ENCODE data around the gene ZBTB9.

The ZBTB9 gene

GRCh38 chr6:33419580-33420490 lies 34.5 kb upstream of the ZBTB9 start, which contains the start of gene SYNGAP1:
Gene SYNGAP1, plus strand, starts transcription at chr6:33420065. Its CDS starts 200 bp downstream, at chr6:33420265.
- DNase-seq: peak; percentile 72

GRCh38 chr6:33420491-33421343 lies 33.7 kb upstream of the ZBTB9 start:
- DNase-seq: peak; percentile 31

DNA sequence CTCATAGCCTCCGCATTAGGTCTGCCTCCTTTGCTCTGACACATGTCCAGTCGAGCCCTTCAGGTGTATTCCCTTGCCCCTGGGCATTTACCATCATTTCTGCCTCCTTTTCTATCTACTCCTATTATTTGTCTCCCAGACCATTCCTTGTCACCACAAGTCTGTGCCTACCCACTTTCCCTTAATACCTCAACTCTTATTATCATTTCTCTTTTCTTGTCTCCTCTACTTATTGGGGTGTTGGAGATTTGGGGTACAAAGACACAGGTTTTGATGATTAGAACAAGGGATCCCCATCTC lies 33.1 kb upstream of the ZBTB9 start:
- no peak for DNase-seq

DNA sequence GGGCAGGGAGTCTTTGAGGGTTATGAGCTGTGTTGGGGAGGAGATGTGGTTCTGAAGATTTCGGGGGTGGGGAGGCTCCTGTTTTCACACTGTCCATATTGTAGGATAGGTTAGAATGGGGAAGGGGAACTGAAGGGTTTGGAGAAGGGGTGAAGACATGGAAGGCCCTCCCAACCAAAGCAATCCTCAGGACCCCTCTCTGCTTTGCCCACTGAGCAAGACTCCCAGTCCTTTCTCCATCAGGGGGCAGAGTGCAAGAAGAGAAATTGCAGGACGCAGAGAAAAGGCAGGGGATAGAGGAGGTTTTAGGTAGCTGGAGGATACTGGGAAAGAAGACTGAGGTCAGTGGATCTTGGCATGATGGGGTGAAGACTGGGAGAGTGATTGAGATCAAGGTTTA lies 30.6 kb upstream of the ZBTB9 start:
- DNase-seq: no peak

DNA sequence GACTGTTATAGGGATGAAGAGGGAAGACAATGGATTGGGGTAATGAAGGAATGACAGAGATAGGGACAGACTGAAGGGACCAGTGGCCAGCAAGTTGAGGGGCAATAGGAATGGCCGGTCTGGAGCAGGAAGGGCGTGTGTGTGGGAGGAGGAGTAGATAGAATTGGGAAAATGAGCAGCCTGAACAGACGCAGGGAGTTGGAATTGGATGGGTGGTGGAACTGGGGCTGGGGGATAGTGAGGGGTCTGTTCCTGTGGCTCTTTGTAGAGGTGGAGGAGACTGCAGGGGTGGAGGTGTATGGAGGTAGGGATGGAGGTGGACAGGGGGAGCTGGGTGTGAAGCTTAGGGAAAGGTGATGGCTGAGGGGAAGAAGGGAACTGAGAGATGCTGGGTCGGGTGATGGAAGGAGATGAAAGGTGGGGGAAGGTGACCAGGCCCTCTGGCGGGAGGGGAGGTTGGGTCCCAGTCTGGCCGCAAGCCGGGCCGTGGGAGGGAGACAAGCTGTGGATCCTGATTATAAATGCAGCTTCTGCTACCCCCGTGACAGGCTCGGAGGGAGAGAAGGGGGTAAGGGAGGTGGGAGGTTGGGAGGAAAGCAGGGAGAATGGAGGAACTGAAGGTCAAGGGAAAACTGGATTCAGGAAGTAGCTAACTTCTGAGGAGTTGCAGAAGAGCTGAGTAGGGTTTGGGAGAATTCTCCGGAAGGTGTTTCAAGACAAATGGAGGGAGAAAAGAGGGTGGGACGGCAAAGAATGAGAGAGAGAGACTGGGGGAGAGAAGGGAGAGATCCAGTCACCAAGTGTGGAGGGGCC lies 29.3 kb upstream of the ZBTB9 start:
- DNase-seq: no peak

GRCh38 chr6:33425668-33426577 lies 28.5 kb upstream of the ZBTB9 start:
- DNase-seq: peak; percentile 96

DNA sequence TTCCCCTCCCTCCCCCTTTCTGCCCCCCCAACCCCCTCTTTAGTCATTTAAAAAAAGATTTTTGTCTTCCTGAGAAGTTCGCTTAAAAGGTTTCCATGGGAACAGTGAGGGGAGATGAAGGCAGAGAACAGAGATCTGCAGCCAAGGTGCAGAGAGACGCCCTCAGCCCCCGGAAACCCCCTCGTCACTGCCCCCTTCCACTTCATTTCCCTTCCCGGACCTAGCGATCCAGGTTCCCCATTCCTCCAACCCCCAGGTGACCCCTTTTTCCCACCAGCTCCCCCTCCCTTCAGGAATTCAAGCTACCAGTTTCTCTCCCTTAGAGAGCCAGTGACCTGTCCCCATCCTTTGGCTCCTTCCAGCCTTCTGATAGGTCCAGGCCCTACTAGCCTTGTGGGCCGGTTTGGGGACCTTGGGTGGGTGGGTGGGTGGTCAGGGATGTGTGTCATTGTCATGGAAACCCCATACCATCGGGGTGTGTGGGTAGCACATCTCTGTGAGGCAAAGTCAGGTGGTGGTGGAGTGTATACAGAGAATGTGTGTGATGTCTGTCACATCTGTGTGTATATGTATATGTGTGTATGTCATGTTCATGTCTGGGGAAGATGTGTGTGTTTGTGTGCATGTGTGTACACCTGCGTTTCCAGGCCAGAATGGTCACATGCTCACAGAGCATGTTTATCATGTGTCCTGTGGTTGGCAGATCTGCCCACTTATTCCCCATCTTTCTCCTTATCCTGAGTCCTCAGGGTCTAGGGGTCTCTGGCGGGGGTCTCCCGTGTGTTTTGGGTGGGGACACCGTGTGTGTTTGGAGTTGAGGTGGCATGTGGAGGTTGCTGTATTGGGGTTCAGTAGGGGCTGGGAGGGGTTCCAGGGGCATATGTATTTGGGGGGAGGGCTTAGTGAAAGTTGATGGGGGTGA lies 27.5 kb upstream of the ZBTB9 start:
- no peak for DNase-seq

DNA sequence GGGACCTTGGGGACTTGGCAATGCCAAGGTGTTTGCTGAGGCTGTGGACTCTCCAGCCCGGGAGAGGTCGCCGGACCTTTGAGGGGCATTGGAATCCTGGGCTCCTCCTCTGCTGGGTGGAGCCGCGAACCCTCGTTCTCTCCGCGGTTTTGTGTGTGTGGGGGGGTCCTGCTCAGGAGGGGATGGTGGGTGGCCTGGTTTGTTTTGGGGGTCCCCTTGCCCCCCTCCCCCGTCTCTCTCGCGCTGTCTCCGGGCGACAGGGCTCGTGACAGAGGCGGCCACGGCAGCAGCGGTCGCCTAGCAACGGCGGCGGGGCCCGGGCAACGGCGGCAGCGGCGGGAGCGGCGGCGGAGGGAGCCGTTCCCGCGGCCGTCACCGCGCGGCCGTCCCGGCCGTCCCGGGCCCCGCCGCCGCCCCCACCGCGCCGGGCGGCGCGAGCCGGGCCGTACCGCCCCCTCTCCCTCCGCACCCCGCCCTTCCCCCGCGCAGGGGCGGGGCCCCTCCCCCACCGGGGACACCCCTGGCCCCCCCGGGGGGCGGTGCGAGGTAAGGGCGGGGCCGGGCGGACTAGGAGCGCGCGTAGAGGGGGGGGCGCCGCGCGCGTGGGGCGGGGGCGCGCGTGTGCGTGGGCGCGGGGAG lies 26.7 kb upstream of the ZBTB9 start:
- no peak for DNase-seq

DNA sequence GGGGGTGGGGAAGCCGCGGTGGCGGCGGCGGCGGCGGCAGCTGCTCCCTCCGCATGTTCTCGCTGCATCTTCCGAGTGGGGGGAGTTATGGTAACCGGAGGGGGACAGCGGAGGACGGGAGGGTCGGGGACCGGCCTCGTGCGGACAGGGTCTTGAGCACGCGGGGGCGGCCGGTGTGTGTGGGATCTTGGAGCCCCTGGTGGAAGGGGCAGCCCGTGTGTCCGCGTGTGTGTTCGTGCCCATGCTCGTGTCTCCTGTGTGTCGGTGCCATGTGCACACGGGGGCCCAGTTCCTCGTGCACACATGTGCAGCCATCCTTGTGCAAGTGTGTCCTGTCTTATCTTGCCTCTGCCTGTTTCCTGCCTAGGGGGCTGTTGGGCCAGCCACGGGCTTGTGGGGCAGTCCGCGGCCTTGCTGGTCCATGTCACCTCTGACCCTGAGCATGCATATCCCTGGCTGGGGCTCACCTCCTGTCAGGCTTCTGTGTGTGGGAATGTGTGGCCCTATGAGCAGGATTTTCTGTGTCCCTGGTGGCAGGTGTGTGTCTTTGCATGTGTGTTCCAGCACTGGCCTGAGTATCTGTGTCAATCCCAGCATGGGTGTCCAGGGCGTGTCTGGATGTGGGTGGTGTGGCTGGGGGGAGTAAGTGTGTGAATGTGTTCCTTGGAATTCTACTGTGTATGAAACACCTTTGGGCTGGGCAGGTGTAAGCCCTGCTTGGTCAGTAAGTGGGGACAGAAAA lies 26.0 kb upstream of the ZBTB9 start:
- DNase-seq: peak; percentile 82

DNA sequence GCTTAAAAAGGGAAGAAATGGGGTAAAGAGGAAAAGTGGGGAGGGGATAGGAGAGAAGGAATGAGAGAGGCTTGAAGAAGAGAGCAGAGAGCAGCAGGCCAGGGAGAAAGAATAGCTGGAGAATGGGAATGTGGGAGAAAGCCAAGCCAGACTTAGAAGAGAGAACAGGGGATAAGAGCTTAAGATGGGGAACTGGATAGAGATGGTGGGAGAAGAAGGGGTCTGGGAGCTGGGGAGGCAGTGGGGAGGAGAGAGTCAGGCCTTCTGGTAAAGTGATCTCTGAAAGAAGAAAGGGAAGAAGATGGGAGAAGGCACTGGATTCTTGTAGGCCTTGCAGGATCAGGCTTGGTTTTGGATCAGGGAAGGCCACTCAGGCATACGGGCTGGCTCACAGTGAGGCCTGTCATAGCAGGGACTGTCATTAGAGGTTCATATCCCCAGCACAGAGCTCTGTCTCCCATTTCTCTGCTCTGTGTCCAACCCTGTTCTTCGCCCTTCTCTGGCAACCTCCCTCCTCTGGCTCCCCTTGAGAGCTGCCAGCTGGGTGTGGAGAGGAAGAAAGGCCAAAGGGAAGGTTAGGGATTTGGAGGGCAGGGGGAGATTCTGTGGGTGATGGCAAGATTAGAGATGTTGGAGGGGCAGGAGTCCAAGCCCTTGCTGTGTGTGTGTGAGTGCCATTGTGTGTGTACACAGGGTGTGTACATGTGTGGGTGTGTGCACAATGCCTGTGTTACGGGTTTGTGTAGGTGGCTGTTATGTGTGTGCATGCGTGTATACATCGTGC lies 25.2 kb upstream of the ZBTB9 start:
- DNase-seq: no peak

DNA sequence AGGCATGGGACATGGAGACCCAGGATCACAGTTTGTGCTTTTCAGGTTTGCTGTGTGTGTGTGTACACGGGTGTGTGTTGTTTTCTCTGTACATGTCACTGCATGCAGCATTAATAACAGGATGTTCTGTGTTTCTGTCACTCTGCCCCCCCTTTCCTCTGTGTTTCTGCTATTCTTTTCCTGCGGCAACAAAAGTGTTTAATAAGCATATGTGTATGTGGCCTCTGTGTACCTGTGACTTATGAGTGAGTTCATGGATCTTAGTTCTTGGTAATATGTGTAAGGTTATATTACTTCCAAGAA lies 24.7 kb upstream of the ZBTB9 start:
- DNase-seq: no peak

GRCh38 chr6:33430334-33430733 lies 24.0 kb upstream of the ZBTB9 start:
- no peak for DNase-seq

DNA sequence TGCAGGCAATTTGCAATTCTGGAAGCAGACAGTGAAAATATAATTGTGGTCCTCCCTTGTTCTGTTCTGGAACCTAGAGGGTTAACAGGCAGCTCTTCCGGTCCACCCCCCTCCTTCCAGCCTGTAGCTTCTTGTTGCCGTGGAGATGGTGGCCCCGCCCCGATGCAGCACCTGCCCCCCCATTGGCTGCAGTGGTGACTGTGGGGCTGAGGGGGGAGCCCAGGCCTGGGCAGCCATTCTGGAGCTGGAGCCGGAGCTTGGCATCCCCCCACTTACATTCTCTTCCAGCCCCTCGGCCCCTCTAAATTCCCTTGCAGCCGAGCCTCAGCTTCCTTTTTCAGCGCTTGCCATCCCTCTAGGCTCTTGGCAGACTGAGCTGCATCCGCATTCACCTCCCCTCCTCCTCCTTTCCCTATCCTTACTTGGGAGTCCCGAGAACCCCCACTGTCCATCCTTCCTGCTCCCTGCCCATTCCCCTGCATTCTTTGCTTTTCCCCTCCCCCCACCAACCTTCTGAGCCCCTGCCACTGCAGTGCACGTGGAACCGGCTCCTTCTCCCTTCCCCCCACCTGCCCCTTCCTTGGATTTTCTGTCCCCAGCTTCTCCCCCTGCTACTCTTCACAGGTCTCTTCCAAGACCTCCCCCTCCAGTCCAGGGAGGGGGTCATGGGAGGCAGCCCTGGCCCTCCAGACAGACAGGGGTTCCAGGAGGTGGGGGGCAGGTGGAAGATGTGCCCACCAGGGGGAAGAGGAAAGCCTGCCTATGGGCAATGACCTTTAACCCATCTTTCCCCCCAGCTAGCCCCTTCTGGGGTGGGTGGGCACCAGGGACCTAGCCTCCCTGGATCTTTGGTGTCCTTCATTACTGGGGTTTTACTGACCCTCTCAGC lies 23.1 kb upstream of the ZBTB9 start:
- peak; percentile 83 for DNase-seq

DNA sequence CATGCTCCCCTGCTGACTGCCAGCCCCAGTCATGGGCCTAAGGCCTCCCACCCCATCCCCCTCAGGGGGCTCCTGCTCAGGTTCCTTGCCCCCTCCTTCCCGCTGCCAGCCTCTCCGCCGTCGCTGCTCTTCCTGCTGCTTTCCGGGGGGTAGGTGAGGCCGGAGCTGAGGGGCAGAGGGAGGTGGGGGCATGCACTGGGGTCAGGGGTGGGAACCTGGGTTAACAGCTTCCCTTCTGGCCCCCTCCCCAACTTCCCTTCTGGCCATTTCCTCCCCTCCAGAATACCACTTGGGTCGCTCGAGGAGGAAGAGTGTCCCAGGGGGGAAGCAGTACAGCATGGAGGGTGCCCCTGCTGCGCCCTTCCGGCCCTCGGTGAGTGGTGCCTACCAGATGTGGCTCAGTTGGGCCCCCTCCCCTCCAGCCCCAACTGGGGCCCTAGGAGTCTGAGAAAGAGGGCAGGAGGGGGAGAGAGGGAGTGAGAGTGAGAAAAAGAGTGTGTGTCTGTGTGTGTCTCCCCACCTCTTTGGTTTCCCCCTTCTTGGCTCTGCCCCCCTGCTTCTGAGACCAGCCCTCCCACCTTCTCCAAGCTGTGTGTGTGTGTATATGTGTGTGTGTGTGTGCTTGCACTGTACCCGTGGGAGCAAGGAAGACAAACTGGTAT lies 22.4 kb upstream of the ZBTB9 start:
- no peak for DNase-seq

DNA sequence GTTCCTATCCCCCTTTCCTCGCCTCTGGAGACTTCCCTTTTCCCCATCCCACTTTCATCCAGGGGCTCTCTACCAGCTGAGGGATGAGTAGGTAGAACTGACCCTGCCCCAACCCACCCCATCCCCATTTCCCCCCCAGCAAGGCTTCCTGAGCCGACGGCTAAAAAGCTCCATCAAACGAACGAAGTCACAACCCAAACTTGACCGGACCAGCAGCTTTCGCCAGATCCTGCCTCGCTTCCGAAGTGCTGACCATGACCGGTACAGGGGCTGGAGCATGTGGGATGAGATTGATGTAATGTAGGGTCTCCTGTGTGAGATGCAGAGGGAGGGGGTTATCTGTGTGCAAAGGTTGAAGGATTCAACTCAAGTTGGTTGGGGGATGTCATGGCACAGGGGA lies 21.8 kb upstream of the ZBTB9 start:
- no peak for DNase-seq

DNA sequence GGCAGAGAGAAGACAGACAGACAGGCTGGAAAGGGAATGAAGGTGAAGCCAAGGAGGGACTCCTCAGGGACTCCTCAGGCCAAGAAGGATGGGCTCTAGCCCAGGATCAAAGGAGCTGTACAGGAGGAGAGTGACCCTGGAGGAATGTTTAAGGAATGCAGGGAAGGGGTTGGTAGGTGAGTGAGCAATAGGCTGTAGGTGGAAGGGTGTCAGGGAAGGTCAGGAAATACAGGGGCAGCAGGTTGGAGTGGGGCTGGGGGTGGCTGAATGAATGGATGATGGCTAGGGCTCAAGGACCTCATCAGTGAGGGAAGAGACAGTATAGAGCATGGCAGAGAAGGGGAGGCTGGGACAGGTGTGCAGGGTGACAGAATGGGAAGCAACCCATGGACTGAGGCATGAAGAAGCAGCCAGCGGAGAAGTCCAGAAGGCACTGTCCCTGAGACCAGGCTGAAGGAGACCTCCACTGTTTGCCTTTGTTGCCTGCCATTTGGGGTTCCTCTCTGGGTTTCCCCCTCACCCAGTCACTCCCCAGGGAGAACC lies 21.3 kb upstream of the ZBTB9 start:
- peak; percentile 88 for DNase-seq

Data from islet precursor cell (in vitro differentiated cells).